ENCODE data around the gene SMIM12.

The SMIM12 gene

GRCh38 chr1:34874296-34874952, 14.9 kb upstream of the SMIM12 start:
- in situ Hi-C loops (cut with MboI; ENCODE audit: low sequenced_read_pairs): no loop called here

GRCh38 chr1:34872133-34872503, 12.6 kb upstream of the SMIM12 start:
- in situ Hi-C loops (cut with MboI; ENCODE audit: low sequenced_read_pairs): no loop called here

- in situ Hi-C loops (cut with MboI; ENCODE audit: low sequenced_read_pairs): no loop called here
Measured at GRCh38 chr1:34871443-34872132, 12.0 kb upstream of the SMIM12 start.

- in situ Hi-C loops (cut with MboI; ENCODE audit: low sequenced_read_pairs): no loop called here
Measured at GRCh38 chr1:34870395-34870794, 10.8 kb upstream of the SMIM12 start.

GRCh38 chr1:34869760-34870159, 10.2 kb upstream of the SMIM12 start:
- in situ Hi-C loops (cut with MboI; ENCODE audit: low sequenced_read_pairs): no loop called here

GRCh38 chr1:34868230-34869049, 8.9 kb upstream of the SMIM12 start:
- in situ Hi-C loops (cut with MboI; ENCODE audit: low sequenced_read_pairs): no loop called here

- in situ Hi-C loops (cut with MboI; ENCODE audit: low sequenced_read_pairs): no loop called here
Measured at GRCh38 chr1:34867415-34867814, 7.9 kb upstream of the SMIM12 start.

- in situ Hi-C loops (cut with MboI; ENCODE audit: low sequenced_read_pairs): no loop called here
Measured at GRCh38 chr1:34866762-34867109, 7.2 kb upstream of the SMIM12 start.

GRCh38 chr1:34865981-34866761, 6.6 kb upstream of the SMIM12 start:
- in situ Hi-C loops (cut with MboI; ENCODE audit: low sequenced_read_pairs): no loop called here

GRCh38 chr1:34865573-34865972, 6.0 kb upstream of the SMIM12 start:
- in situ Hi-C loops (cut with MboI; ENCODE audit: low sequenced_read_pairs): no loop called here

- in situ Hi-C loops (cut with MboI; ENCODE audit: low sequenced_read_pairs): no loop called here
Measured at GRCh38 chr1:34864759-34865158, 5.2 kb upstream of the SMIM12 start.

GRCh38 chr1:34863501-34863900, 4.0 kb upstream of the SMIM12 start:
- in situ Hi-C loops (cut with MboI; ENCODE audit: low sequenced_read_pairs): no loop called here

- in situ Hi-C loops (cut with MboI; ENCODE audit: low sequenced_read_pairs): no loop called here
Measured at GRCh38 chr1:34858901-34859445, 576 bp downstream of the SMIM12 start.

GRCh38 chr1:34856697-34857096, 2.9 kb downstream of the SMIM12 start:
- in situ Hi-C loops (cut with MboI; ENCODE audit: low sequenced_read_pairs): no loop called here

- in situ Hi-C loops (cut with MboI; ENCODE audit: low sequenced_read_pairs): no loop called here
Measured at GRCh38 chr1:34852677-34853217, 6.8 kb downstream of the SMIM12 start.

GRCh38 chr1:34851431-34852105, 8.0 kb downstream of the SMIM12 start:
- in situ Hi-C loops (cut with MboI; ENCODE audit: low sequenced_read_pairs): no loop called here

- in situ Hi-C loops (cut with MboI; ENCODE audit: low sequenced_read_pairs): no loop called here
Measured at GRCh38 chr1:34850382-34850781, 9.2 kb downstream of the SMIM12 start.

- in situ Hi-C loops (cut with MboI; ENCODE audit: low sequenced_read_pairs): no loop called here
Measured at GRCh38 chr1:34847094-34847493, 12.5 kb downstream of the SMIM12 start.

- in situ Hi-C loops (cut with MboI; ENCODE audit: low sequenced_read_pairs): no loop called here
Measured at GRCh38 chr1:34846265-34846664, 13.3 kb downstream of the SMIM12 start.
